ENCODE results near the gene PIK3CA. TPM values are rescaled to one million over a fixed set of nuclear protein-coding genes. Genes with fewer than 3 reads are reported as not detected.

The PIK3CA gene
- polyA plus RNA-seq, 3 donors: 7.4 to 9.5 (median 9.4) TPM

DNA sequence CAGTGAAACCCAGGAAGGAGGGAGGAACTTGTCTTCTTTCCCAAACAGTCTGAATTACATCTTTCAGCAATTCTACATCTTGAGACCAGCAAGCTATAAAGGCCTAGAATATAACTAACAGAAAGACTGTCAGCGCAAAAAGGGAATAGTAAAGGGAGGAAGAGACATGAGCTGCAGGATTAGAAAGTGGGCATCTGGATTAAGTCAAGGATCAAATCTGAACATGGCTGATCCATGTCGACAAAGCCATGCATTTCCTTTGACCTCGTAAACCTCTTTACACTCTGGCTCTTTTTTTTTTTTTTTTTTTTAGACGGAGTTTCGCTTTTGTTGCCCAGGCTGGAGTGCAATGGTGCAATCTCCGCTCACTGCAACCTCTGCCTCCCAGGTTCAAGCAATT lies 138.2 kb downstream of the PIK3CA start:
- Histone ChIP-seq H3K36me3 (replicated peaks in 1 of 2; ENCODE audit: control insufficient read depth in 1 of 2, insufficient read depth in 2 of 2, low read length in 2 of 2) (no peaks in the 10 kb centered on the region), H2AFZ (ENCODE audit: insufficient read depth, low read depth, low read length, poor library complexity, severe bottlenecking) (no peak overlapping the region), H3K27ac (ENCODE audit: low read depth in 1 of 2, low read length in 2 of 2) (no peak overlapping the region), H3K4me2 (replicated peaks; ENCODE audit: extremely low read depth, low read length, poor library complexity, severe bottlenecking) (no peak overlapping the region), H3K9ac (ENCODE audit: insufficient read depth, low read length, poor library complexity, severe bottlenecking) (no peak overlapping the region), H3K4me3 (replicated peaks in 1 of 3; ENCODE audit: low read depth in 2 of 3, low read length in 3 of 3) (no peak overlapping the region), H3K9me3 (replicated peaks in 1 of 2; ENCODE audit: control insufficient read depth in 1 of 2, insufficient read depth in 1 of 2, low read length in 2 of 2) (no peaks in the 10 kb centered on the region), H3K79me2 (ENCODE audit: insufficient read depth, low read length) (no peaks in the 10 kb centered on the region), H4K20me1 (ENCODE audit: insufficient read depth, low read length) (no peaks in the 10 kb centered on the region), H3K27me3 (ENCODE audit: control insufficient read depth in 2 of 2, insufficient read depth in 2 of 2, low read length in 2 of 2) (no peaks in the 10 kb centered on the region), H3K4me1 (ENCODE audit: control insufficient read depth in 1 of 2, insufficient read depth in 2 of 2, low read length in 2 of 2) (no peaks in the 10 kb centered on the region)
- Mint-ChIP-seq H3K4me3 (no peak overlapping the region), H3K36me3 (no peaks in the 10 kb centered on the region), H3K27ac (no peak overlapping the region), H3K27me3 (ENCODE audit: low read depth in 3 of 3) (peaks cover 0 to 6% (median 2%) of the 10 kb centered on the region in 3 donors), H3K9me3 (peaks cover 0 to 8% (median 3%) of the 10 kb centered on the region in 7 donors), H3K4me1 (peaks cover 3% of the 10 kb centered on the region)
- no CpG with 5 or more reads among the region's 6 CpGs for WGBS (ENCODE audit: insufficient coverage)
- intact Hi-C loops (cut with micrococcal nuclease): no loop called here
- no peak for DNase-seq
- TF ChIP-seq CTCF (IDR thresholded peaks at IDR 0.05): no peak

- TF ChIP-seq CTCF (IDR thresholded peaks at IDR 0.05): no peak
- Mint-ChIP-seq H3K4me1 (peaks cover 3% of the 10 kb centered on the region), H3K27ac (no peak overlapping the region), H3K27me3 (ENCODE audit: low read depth in 3 of 3) (peaks cover 0 to 3% (median 1%) of the 10 kb centered on the region in 3 donors), H3K4me3 (no peak overlapping the region), H3K9me3 (peaks cover 0 to 8% (median 3%) of the 10 kb centered on the region in 7 donors), H3K36me3 (no peaks in the 10 kb centered on the region)
- no peak overlapping the region for H3K27ac ChIP-seq (ENCODE audit: low read depth in 1 of 2, low read length in 2 of 2)
- no peak overlapping the region for H3K4me3 ChIP-seq (replicated peaks in 1 of 3; ENCODE audit: low read depth in 2 of 3, low read length in 3 of 3)
- H3K9me3 ChIP-seq (replicated peaks in 1 of 2; ENCODE audit: control insufficient read depth in 1 of 2, insufficient read depth in 1 of 2, low read length in 2 of 2): no peaks in the 10 kb centered on the region
- H2AFZ ChIP-seq (ENCODE audit: insufficient read depth, low read depth, low read length, poor library complexity, severe bottlenecking): no peak overlapping the region
- H3K4me1 ChIP-seq (ENCODE audit: control insufficient read depth in 1 of 2, insufficient read depth in 2 of 2, low read length in 2 of 2): no peaks in the 10 kb centered on the region
- no peaks in the 10 kb centered on the region for H3K79me2 ChIP-seq (ENCODE audit: insufficient read depth, low read length)
- no peaks in the 10 kb centered on the region for H3K27me3 ChIP-seq (ENCODE audit: control insufficient read depth in 2 of 2, insufficient read depth in 2 of 2, low read length in 2 of 2)
- H4K20me1 ChIP-seq (ENCODE audit: insufficient read depth, low read length): no peaks in the 10 kb centered on the region
- H3K4me2 ChIP-seq (replicated peaks; ENCODE audit: extremely low read depth, low read length, poor library complexity, severe bottlenecking): no peak overlapping the region
- WGBS (ENCODE audit: insufficient coverage): 100% methylated on average over 1 of the region's 4 CpGs
- no peak for DNase-seq
- no peaks in the 10 kb centered on the region for H3K36me3 ChIP-seq (replicated peaks in 1 of 2; ENCODE audit: control insufficient read depth in 1 of 2, insufficient read depth in 2 of 2, low read length in 2 of 2)
- intact Hi-C loops (cut with micrococcal nuclease): no loop called here
- no peak overlapping the region for H3K9ac ChIP-seq (ENCODE audit: insufficient read depth, low read length, poor library complexity, severe bottlenecking)
These were observed 140.7 kb downstream of the PIK3CA start for GRCh38 chr3:179288845-179289244.

Data from CD14-positive monocyte (primary cell).